CD14-positive monocyte (primary cell): ENCODE results near the gene PRKCA. TPM values are rescaled to one million over a fixed set of nuclear protein-coding genes. Genes with fewer than 3 reads are reported as not detected.

Source experiments
- DNase-seq, 3 donors: peaks; one replicate each; pipeline ENCODE4 v3.0.0-alpha.2; 2011 to 2022
- H2AFZ ChIP-seq: 2 replicates; pipeline ENCODE4 v1.6.0; 2012; ENCODE audit warnings: mild to moderate bottlenecking, low read depth, low read length, inconsistent platforms; ENCODE audit not compliant: insufficient read depth, poor library complexity, severe bottlenecking
- H3K27ac ChIP-seq, 2 donors: 1 replicate in 1 of 2; 2 replicates in 1 of 2; pipeline ENCODE4 v1.5.1; 2012 to 2013; ENCODE audit warnings: low read length in 2 of 2, control low read depth in 1 of 2, inconsistent platforms in 1 of 2, low read depth in 1 of 2, mild to moderate bottlenecking in 1 of 2
- H3K27me3 ChIP-seq, 2 donors: one replicate each; pipeline versions ENCODE4 v1.6.0 to v1.6.1; 2011 to 2013; ENCODE audit warnings: low read length in 2 of 2; ENCODE audit not compliant: control insufficient read depth in 2 of 2, insufficient read depth in 2 of 2
- H3K36me3 ChIP-seq, 2 donors: replicated peaks in 1 of 2; 1 replicate in 1 of 2; 2 replicates in 1 of 2; pipeline versions ENCODE4 v1.5.1 to v1.6.1; 2012 to 2013; ENCODE audit warnings: low read length in 2 of 2, control low read depth in 1 of 2, inconsistent platforms in 1 of 2, mild to moderate bottlenecking in 1 of 2; ENCODE audit not compliant: insufficient read depth in 2 of 2, control insufficient read depth in 1 of 2
- H3K4me1 ChIP-seq, 2 donors: 1 replicate in 1 of 2; 2 replicates in 1 of 2; pipeline versions ENCODE4 v1.5.1 to v1.6.1; 2012 to 2013; ENCODE audit warnings: low read length in 2 of 2, control low read depth in 1 of 2, inconsistent platforms in 1 of 2, mild to moderate bottlenecking in 1 of 2, moderate library complexity in 1 of 2; ENCODE audit not compliant: insufficient read depth in 2 of 2, control insufficient read depth in 1 of 2
- H3K4me2 ChIP-seq: replicated peaks from 2 replicates; pipeline ENCODE3; 2012; ENCODE audit warnings: low read length, moderate library complexity, mild to moderate bottlenecking; ENCODE audit not compliant: poor library complexity, severe bottlenecking; ENCODE audit errors: extremely low read depth
- H3K4me3 ChIP-seq, 3 experiments: fragments of 200-600 bp in 1 of 3; sonication (generic) in 1 of 3; replicated peaks in 1 of 3; 1 replicate in 2 of 3; 2 replicates in 1 of 3; pipeline ENCODE4 v1.5.1; 2011 to 2013; ENCODE audit warnings: low read length in 3 of 3, mild to moderate bottlenecking in 3 of 3, control low read depth in 2 of 3, low read depth in 2 of 3, inconsistent platforms in 1 of 3, moderate library complexity in 1 of 3
- H3K79me2 ChIP-seq: 2 replicates; pipeline ENCODE4 v1.6.0; 2012; ENCODE audit warnings: mild to moderate bottlenecking, control low read depth, inconsistent platforms, low read length, moderate library complexity; ENCODE audit not compliant: insufficient read depth
- H3K9ac ChIP-seq: 2 replicates; pipeline ENCODE4 v1.6.0; 2017; ENCODE audit warnings: low read length, mild to moderate bottlenecking; ENCODE audit not compliant: insufficient read depth, poor library complexity, severe bottlenecking
- H3K9me3 ChIP-seq, 2 donors: replicated peaks in 1 of 2; 1 replicate in 1 of 2; 2 replicates in 1 of 2; pipeline versions ENCODE4 v1.5.1 to v1.6.1; 2012 to 2013; ENCODE audit warnings: low read length in 2 of 2, control low read depth in 1 of 2; ENCODE audit not compliant: control insufficient read depth in 1 of 2, insufficient read depth in 1 of 2
- H4K20me1 ChIP-seq: 2 replicates; pipeline ENCODE4 v1.6.0; 2012; ENCODE audit warnings: mild to moderate bottlenecking, low read length, control low read depth, moderate library complexity; ENCODE audit not compliant: insufficient read depth
- H3K27ac Mint-ChIP-seq, 7 donors: one replicate each; pipeline ENCODE4 v1.8.0; 2020; ENCODE audit warnings: mild to moderate bottlenecking in 7 of 7, mixed read lengths in 7 of 7, moderate library complexity in 6 of 7, inconsistent platforms in 2 of 7
- H3K27me3 Mint-ChIP-seq, 3 donors: one replicate each; pipeline ENCODE4 v1.8.0; 2021 to 2022; ENCODE audit warnings: low read depth in 3 of 3, mild to moderate bottlenecking in 3 of 3, mixed read lengths in 3 of 3, moderate library complexity in 3 of 3, inconsistent platforms in 1 of 3
- H3K36me3 Mint-ChIP-seq, 2 donors: one replicate each; pipeline ENCODE4 v1.8.0; 2020; ENCODE audit warnings: mixed read lengths in 2 of 2, inconsistent platforms in 1 of 2, mild to moderate bottlenecking in 1 of 2
- H3K4me1 Mint-ChIP-seq: one replicate; pipeline ENCODE4 v1.8.0; 2020; ENCODE audit warnings: mild to moderate bottlenecking, mixed read lengths
- H3K4me3 Mint-ChIP-seq, 2 donors: one replicate each; pipeline ENCODE4 v1.8.0; 2020; ENCODE audit warnings: mild to moderate bottlenecking in 2 of 2, mixed read lengths in 2 of 2, moderate library complexity in 1 of 2
- H3K9me3 Mint-ChIP-seq, 7 donors: one replicate each; pipeline ENCODE4 v1.8.0; 2020 to 2022; ENCODE audit warnings: mixed read lengths in 7 of 7, mild to moderate bottlenecking in 6 of 7, moderate library complexity in 6 of 7, inconsistent platforms in 2 of 7
- CTCF ChIP-seq: fragments of 200-600 bp; IDR thresholded peaks from one replicate; pipeline ENCODE4 v1.8.0; 2022; ENCODE audit warnings: antibody characterized with exemption, mild to moderate bottlenecking
- WGBS: methylation state at CpG from one replicate; pipeline ENCODE4 v1.1.5; 2013; ENCODE audit warnings: missing lambda C conversion rate; ENCODE audit not compliant: insufficient coverage; 5-methylcytosine and 5-hydroxymethylcytosine counted together
- intact Hi-C, 2 donors: fragments of 100-400 bp; cut with micrococcal nuclease; formaldehyde crosslinking; loops; one replicate each; pipeline versions ENCODE4 v1.15.0 to v1.15.1; 2023
- polyA plus RNA-seq, 3 donors: library from polyadenylated mRNA; depleted of rRNA in 1 of 3; unstranded in 2 of 3; stranded (reverse) in 1 of 3; fragments of 300-500 nt in 2 of 3; fragments of >200 nt in 1 of 3; fragmentation: Illumina TruSeq in 2 of 3; gene quantifications; 1 replicate in 2 of 3; 2 replicates in 1 of 3; pipeline ENCODE4 v1.2.3, GENCODE V29; 2012 to 2021

PRKCA gene
- polyA plus RNA-seq, 3 donors, result 0.22 to 7.1 (median 0.30) TPM

GRCh38 chr17:66704858-66705520, 402.6 kb downstream of the PRKCA start:
- H4K20me1 ChIP-seq, result no peaks in the 10 kb centered on the region
- H3K4me1 Mint-ChIP-seq, result no peaks in the 10 kb centered on the region
- TF ChIP-seq CTCF, result no peak
- no peak overlapping the region for H3K4me3 Mint-ChIP-seq
- H3K27ac ChIP-seq, result no peak overlapping the region
- no peak overlapping the region for H3K9ac ChIP-seq
- no peak for DNase-seq
- H3K79me2 ChIP-seq, result no peaks in the 10 kb centered on the region
- no peaks in the 10 kb centered on the region for H3K9me3 ChIP-seq
- no peak overlapping the region for H3K4me2 ChIP-seq
- H3K36me3 ChIP-seq, result no peaks in the 10 kb centered on the region
- peaks cover 0 to 4% (median 0%) of the 10 kb centered on the region in 3 donors for H3K27me3 Mint-ChIP-seq
- WGBS, result no CpG with 5 or more reads among the region's 2 CpGs
- H3K27me3 ChIP-seq, result no peaks in the 10 kb centered on the region
- H3K4me3 ChIP-seq, result no peak overlapping the region
- intact Hi-C loops, result no loop called here
- no peaks in the 10 kb centered on the region for H3K4me1 ChIP-seq
- H3K36me3 Mint-ChIP-seq, result peaks cover 6 to 9% of the 10 kb centered on the region in 2 donors
- no peak overlapping the region for H2AFZ ChIP-seq
- no peak overlapping the region for H3K27ac Mint-ChIP-seq
- no peaks in the 10 kb centered on the region for H3K9me3 Mint-ChIP-seq

GRCh38 chr17:66706851-66707450, 404.5 kb downstream of the PRKCA start:
- Histone ChIP-seq H3K4me3 (no peak overlapping the region), H3K4me2 (no peak overlapping the region), H3K36me3 (no peaks in the 10 kb centered on the region), H3K4me1 (no peaks in the 10 kb centered on the region), H3K27me3 (no peaks in the 10 kb centered on the region), H3K27ac (no peak overlapping the region), H3K79me2 (no peaks in the 10 kb centered on the region), H3K9ac (no peak overlapping the region), H3K9me3 (no peaks in the 10 kb centered on the region), H2AFZ (no peak overlapping the region), H4K20me1 (no peaks in the 10 kb centered on the region)
- Mint-ChIP-seq H3K9me3 (no peaks in the 10 kb centered on the region), H3K4me1 (no peaks in the 10 kb centered on the region), H3K27ac (peak overlapping the region in 1 of 7 donors; percentile 3), H3K4me3 (no peak overlapping the region), H3K27me3 (peaks cover 0 to 4% (median 0%) of the 10 kb centered on the region in 3 donors), H3K36me3 (peaks cover 12 to 18% of the 10 kb centered on the region in 2 donors)
- no peak for DNase-seq
- no peak for TF ChIP-seq CTCF
- intact Hi-C loops, result no loop called here
- WGBS, result 100% methylated on average over 1 of the region's 1 CpG
